Caco-2 (cell line): ENCODE measurements around the gene CLMN. TPM values are rescaled to one million over a fixed set of nuclear protein-coding genes. Genes with fewer than 3 reads are reported as not detected.

Experiments used
- BruUV-seq: library from RNA; stranded (reverse); fragments of 400-500 nt; replicated peaks from 2 replicates; lab custom pipeline; 2021; lab: Mats Ljungman, UMichigan
- CTCF ChIA-PET: fragments of 300-600 bp; sonication (Branson Sonifier 250); formaldehyde crosslinking; loops from one replicate; lab custom pipeline; 2022; ENCODE audit warnings: antibody characterized with exemption; lab: Charles Lee
- POLR2A ChIA-PET: fragments of 300-600 bp; sonication (Branson Sonifier 250); formaldehyde crosslinking; loops from one replicate; lab custom pipeline; 2022; ENCODE audit warnings: antibody characterized with exemption; lab: Charles Lee
- DNase-seq, 2 experiments: peaks; one replicate each; pipeline versions ENCODE4 v3.0.0 to v3.0.0-alpha.2; 2020 to 2022
- H3K27me3 ChIP-seq: replicated peaks from 2 replicates; pipeline ENCODE4 v1.6.0; 2011; ENCODE audit warnings: low read length; ENCODE audit not compliant: control insufficient read depth, insufficient read depth
- H3K36me3 ChIP-seq: 2 replicates; pipeline ENCODE4 v1.5.1; 2011; ENCODE audit warnings: low read length; ENCODE audit not compliant: control insufficient read depth, insufficient read depth
- H3K4me1 ChIP-seq: fragments of 250-450 bp; sonication (Bioruptor Pico); 2 replicates; pipeline ENCODE4 v1.5.1; 2020; ENCODE audit warnings: mild to moderate bottlenecking
- H3K4me3 ChIP-seq: 2 replicates; pipeline ENCODE4 v1.5.1; 2011; ENCODE audit warnings: low read depth, mild to moderate bottlenecking, control low read depth, low read length
- H3K9me3 ChIP-seq: fragments of 250-450 bp; sonication (Bioruptor Pico); 2 replicates; pipeline ENCODE4 v1.5.1; 2020; ENCODE audit warnings: mild to moderate bottlenecking, moderate library complexity
- H3K27ac Mint-ChIP-seq: one replicate; pipeline ENCODE4 v1.8.0; 2022; ENCODE audit warnings: mixed read lengths; ENCODE audit not compliant: unreplicated experiment
- H3K27me3 Mint-ChIP-seq: one replicate; pipeline ENCODE4 v1.8.0; 2022; ENCODE audit warnings: mixed read lengths; ENCODE audit not compliant: insufficient read depth, unreplicated experiment
- H3K36me3 Mint-ChIP-seq: one replicate; pipeline ENCODE4 v1.8.0; 2022; ENCODE audit warnings: mild to moderate bottlenecking, mixed read lengths; ENCODE audit not compliant: insufficient read depth, unreplicated experiment
- H3K4me1 Mint-ChIP-seq: one replicate; pipeline ENCODE4 v1.8.0; 2022; ENCODE audit warnings: low read depth, mixed read lengths; ENCODE audit not compliant: unreplicated experiment
- H3K4me3 Mint-ChIP-seq: one replicate; pipeline ENCODE4 v1.8.0; 2022; ENCODE audit warnings: mild to moderate bottlenecking, moderate library complexity, mixed read lengths; ENCODE audit not compliant: unreplicated experiment
- H3K9me3 Mint-ChIP-seq: one replicate; pipeline ENCODE4 v1.8.0; 2022; ENCODE audit warnings: mixed read lengths; ENCODE audit not compliant: unreplicated experiment
- intact Hi-C: fragments of 100-400 bp; cut with micrococcal nuclease; formaldehyde crosslinking; loops from one replicate; pipeline ENCODE4 v1.10.0; 2022; ENCODE audit not compliant: unreplicated experiment
- total RNA-seq: library from RNA; stranded (reverse); gene quantifications from 2 replicates; pipeline ENCODE4 v1.2.3, GENCODE V29; 2022
- TF ChIP-seq, protein P1 (sequence below), 2 experiments: fragments of 200-600 bp in 1 of 2; IDR thresholded peaks; 1 replicate in 1 of 2; 2 replicates in 1 of 2; pipeline versions ENCODE4 v1.5.1 to v1.8.0; 2011 to 2022; ENCODE audit warnings: antibody characterized with exemption in 1 of 2, control low read depth in 1 of 2, inconsistent platforms in 1 of 2, low read depth in 1 of 2, low read length in 1 of 2, mild to moderate bottlenecking in 1 of 2, moderate library complexity in 1 of 2; ENCODE audit not compliant: insufficient read depth in 1 of 2, severe bottlenecking in 1 of 2, unreplicated experiment in 1 of 2

Gene CLMN
- total RNA-seq, 1 experiment from 2014 or later = 6.7 TPM

DNA sequence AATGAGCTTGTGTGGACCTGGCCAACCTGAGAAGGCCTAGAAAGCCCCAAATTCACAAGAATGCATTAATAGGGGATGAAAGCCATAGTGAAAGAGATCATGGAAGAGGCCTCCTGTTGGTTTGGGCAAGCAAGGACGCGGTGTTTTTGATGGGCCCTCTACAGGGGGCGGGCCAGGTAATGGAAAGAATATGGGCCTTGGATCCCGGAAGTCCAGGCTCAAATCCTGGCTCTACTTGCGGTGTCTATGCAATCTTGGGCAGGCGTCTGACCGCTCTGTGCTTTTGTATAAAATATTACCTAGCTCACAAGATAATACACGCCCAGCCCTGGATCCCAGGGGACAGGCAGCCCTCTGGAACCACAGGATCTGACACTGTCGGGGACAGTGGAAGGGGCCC, 41.1 kb upstream of the CLMN start:
- Mint-ChIP-seq H3K27ac (no peak overlapping the region), H3K4me3 (no peak overlapping the region), H3K9me3 (no peaks in the 10 kb centered on the region), H3K27me3 (no peaks in the 10 kb centered on the region), H3K4me1 (no peaks in the 10 kb centered on the region), H3K36me3 (no peaks in the 10 kb centered on the region)
- Histone ChIP-seq H3K4me1 (no peaks in the 10 kb centered on the region), H3K4me3 (no peak overlapping the region), H3K9me3 (no peaks in the 10 kb centered on the region), H3K36me3 (no peaks in the 10 kb centered on the region), H3K27me3 (no peaks in the 10 kb centered on the region)
- no peak for DNase-seq
- TF ChIP-seq, protein P1, sequence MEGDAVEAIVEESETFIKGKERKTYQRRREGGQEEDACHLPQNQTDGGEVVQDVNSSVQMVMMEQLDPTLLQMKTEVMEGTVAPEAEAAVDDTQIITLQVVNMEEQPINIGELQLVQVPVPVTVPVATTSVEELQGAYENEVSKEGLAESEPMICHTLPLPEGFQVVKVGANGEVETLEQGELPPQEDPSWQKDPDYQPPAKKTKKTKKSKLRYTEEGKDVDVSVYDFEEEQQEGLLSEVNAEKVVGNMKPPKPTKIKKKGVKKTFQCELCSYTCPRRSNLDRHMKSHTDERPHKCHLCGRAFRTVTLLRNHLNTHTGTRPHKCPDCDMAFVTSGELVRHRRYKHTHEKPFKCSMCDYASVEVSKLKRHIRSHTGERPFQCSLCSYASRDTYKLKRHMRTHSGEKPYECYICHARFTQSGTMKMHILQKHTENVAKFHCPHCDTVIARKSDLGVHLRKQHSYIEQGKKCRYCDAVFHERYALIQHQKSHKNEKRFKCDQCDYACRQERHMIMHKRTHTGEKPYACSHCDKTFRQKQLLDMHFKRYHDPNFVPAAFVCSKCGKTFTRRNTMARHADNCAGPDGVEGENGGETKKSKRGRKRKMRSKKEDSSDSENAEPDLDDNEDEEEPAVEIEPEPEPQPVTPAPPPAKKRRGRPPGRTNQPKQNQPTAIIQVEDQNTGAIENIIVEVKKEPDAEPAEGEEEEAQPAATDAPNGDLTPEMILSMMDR (IDR thresholded peaks at IDR 0.05; ENCODE audit: insufficient read depth in 1 of 2, low read depth in 1 of 2, low read length in 1 of 2, severe bottlenecking in 1 of 2, unreplicated experiment in 1 of 2) = no peak
- intact Hi-C loops = no loop called here
- BruUV-seq = no TSS peak
- CTCF ChIA-PET = no interaction called here
- POLR2A ChIA-PET = no interaction called here

DNA sequence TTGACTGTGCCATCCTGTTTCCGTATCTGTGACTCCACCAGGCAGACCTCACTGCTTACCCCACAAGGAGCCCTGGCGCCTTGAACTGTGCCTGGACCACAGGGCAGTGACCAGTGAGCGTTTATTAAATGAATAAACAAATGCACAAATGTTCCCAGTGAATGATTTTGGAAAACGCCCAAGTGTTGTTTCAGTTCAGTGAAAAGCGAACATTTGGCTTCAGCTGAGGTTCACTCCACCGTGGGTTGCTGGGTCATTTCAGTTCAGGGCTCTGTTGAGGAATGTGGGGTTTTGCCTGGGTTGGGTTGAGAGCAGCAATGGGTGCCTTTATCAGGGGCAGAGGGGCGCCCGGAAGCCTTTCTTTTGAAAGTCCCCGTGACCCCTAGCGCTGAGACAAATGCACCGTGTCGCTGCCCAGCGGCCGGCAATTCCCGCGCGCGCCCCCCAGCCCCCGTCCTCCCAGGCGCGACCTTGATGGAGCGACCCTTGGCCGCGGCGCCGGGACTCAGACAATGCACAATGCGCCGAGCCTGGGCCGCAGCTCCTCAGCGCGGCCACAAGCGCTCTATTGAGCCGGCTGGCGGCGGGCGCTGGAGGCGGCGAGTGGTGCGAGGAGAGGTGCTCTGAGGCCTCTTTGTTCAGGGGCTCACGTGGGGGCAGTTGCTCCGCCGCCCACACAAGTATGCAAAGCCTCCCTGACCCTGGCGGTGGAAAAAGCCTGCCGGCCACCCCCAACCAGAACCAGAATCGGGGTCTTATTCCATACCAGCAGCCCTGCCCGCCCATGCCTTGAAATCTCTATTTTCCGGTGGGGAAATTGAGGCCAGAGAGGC, 40.5 kb upstream of the CLMN start:
- Mint-ChIP-seq H3K4me1 (no peaks in the 10 kb centered on the region), H3K36me3 (no peaks in the 10 kb centered on the region), H3K27me3 (no peaks in the 10 kb centered on the region), H3K4me3 (no peak overlapping the region), H3K9me3 (peaks cover 1% of the 10 kb centered on the region), H3K27ac (no peak overlapping the region)
- POLR2A ChIA-PET = no interaction called here
- CTCF ChIA-PET = no interaction called here
- H3K27me3 ChIP-seq = no peaks in the 10 kb centered on the region
- no TSS peak for BruUV-seq
- intact Hi-C loops = no loop called here
- no peaks in the 10 kb centered on the region for H3K36me3 ChIP-seq
- no peak overlapping the region for H3K4me3 ChIP-seq
- no peaks in the 10 kb centered on the region for H3K4me1 ChIP-seq
- TF ChIP-seq, protein P1 (IDR thresholded peaks at IDR 0.05; ENCODE audit: insufficient read depth in 1 of 2, low read depth in 1 of 2, low read length in 1 of 2, severe bottlenecking in 1 of 2, unreplicated experiment in 1 of 2) = no peak
- DNase-seq = no peak
- H3K9me3 ChIP-seq = no peaks in the 10 kb centered on the region

DNA sequence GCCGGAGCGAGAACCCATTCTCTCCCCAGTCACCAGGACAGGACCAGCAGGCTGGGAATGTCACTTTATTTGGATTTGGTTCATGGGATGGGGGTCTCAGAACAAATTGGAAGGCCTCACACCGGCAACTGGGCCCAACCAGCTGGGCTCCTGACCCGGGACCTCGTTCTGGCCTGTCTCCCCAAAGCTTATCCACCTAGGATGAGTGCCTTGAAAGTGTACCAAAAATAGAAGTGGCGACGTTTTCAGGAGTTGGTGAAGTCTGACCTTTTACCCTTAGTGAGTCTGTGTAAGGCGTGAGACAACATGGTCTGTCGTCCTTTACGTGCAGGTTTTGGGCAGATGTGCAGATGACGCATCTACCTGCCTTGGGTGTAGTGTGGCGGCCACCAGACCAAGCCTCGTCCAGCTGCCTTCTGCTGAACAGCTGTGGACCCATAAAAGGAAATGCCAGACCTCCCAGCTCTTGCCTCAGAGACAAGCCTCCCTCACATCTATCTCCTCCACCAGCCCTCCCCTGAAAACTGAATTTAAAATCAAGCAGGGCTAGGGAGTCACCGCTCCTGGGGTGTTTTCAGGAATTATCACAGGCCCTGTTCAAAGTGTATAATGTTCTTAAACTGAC, 36.6 kb upstream of the CLMN start:
- Histone ChIP-seq H3K4me3 (no peak overlapping the region), H3K36me3 (no peaks in the 10 kb centered on the region), H3K9me3 (no peaks in the 10 kb centered on the region), H3K27me3 (no peaks in the 10 kb centered on the region), H3K4me1 (no peaks in the 10 kb centered on the region)
- H3K27ac Mint-ChIP-seq = no peak overlapping the region
- BruUV-seq = no TSS peak
- peaks cover 12% of the 10 kb centered on the region for H3K9me3 Mint-ChIP-seq
- no peak for DNase-seq
- no peak overlapping the region for H3K4me3 Mint-ChIP-seq
- POLR2A ChIA-PET = no interaction called here
- CTCF ChIA-PET = no interaction called here
- H3K36me3 Mint-ChIP-seq = no peaks in the 10 kb centered on the region
- TF ChIP-seq, protein P1 (IDR thresholded peaks at IDR 0.05; ENCODE audit: insufficient read depth in 1 of 2, low read depth in 1 of 2, low read length in 1 of 2, severe bottlenecking in 1 of 2, unreplicated experiment in 1 of 2) = no peak
- intact Hi-C loops = no loop called here
- no peaks in the 10 kb centered on the region for H3K4me1 Mint-ChIP-seq
- no peaks in the 10 kb centered on the region for H3K27me3 Mint-ChIP-seq
